Stimulated activated memory B cell treated with anti-CD40 and anti-IgM and Interleukin-4, amounts not matched to agents 10 μg/mL and 1 μg/mL and 100 μg/mL, for 72 hours (primary cell): Measurements from ENCODE around the gene ZBTB40.

Experiments
- ATAC-seq: fragments of 150-1000 bp; cut with Tn5 transposase; 2 replicates; pipeline ENCODE4 v1.10.0; 2021
- H3K27ac Mint-ChIP-seq: one replicate; pipeline ENCODE4 v1.8.0; 2022; ENCODE audit warnings: mild to moderate bottlenecking, mixed read lengths
- H3K27me3 Mint-ChIP-seq: one replicate; pipeline ENCODE4 v1.8.0; 2022; ENCODE audit warnings: mixed read lengths
- H3K36me3 Mint-ChIP-seq: one replicate; pipeline ENCODE4 v1.8.0; 2022; ENCODE audit warnings: mixed read lengths
- H3K4me1 Mint-ChIP-seq: one replicate; pipeline ENCODE4 v1.8.0; 2022; ENCODE audit warnings: mixed read lengths
- H3K4me3 Mint-ChIP-seq: one replicate; pipeline ENCODE4 v1.8.0; 2022; ENCODE audit warnings: mild to moderate bottlenecking, moderate library complexity, mixed read lengths
- H3K9me3 Mint-ChIP-seq: one replicate; pipeline ENCODE4 v1.8.0; 2022; ENCODE audit warnings: mixed read lengths

The ZBTB40 gene

GRCh38 chr1:22535399-22535798 lies 83.7 kb downstream of the ZBTB40 start:
- ATAC-seq = no peak
- Mint-ChIP-seq H3K4me1 (peaks cover 8% of the 10 kb centered on the region), H3K9me3 (no peaks in the 10 kb centered on the region), H3K27me3 (no peaks in the 10 kb centered on the region), H3K36me3 (peaks cover 35% of the 10 kb centered on the region), H3K4me3 (no peak overlapping the region), H3K27ac (no peak overlapping the region)

- H3K4me3 Mint-ChIP-seq = no peak overlapping the region
- H3K36me3 Mint-ChIP-seq = peaks cover 30% of the 10 kb centered on the region
- H3K9me3 Mint-ChIP-seq = no peaks in the 10 kb centered on the region
- no peaks in the 10 kb centered on the region for H3K27me3 Mint-ChIP-seq
- H3K4me1 Mint-ChIP-seq = peaks cover 12% of the 10 kb centered on the region
- no peak overlapping the region for H3K27ac Mint-ChIP-seq
- no peak for ATAC-seq
Measured at GRCh38 chr1:22536506-22536905, 84.9 kb downstream of the ZBTB40 start.

DNA sequence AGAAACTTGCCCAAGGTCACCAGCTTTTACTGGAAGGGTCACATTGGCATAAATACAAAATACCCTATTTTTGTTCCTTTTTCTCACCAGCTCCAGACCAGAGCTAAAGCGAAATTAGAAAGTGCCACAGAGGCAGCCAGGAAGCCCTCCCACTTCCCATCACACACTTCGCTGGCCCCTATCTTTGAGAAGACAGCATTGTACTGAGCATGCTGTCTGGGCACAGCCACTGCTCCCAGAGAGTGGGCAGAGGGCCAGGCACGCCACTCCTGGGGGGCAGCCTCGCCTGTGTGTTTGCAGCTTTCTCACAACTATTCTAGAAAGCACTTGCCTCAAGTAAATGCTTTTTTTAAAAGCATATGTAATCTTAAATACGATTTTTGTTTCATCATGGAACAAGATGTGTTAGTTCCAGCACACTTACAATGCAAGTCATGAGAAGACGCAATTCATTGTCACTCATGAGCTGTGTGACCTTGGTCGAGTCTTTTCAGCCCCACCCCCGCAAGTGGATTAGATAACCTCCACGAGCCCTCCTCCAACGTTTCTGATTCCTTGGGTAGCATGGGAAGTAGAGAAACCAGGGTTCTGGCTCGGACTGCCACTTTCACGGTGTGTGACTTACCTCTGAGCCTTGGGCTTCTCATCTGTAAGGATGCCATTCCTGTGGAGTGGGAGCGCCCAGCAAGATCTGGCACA lies 85.9 kb downstream of the ZBTB40 start:
- H3K4me1 Mint-ChIP-seq = peaks cover 12% of the 10 kb centered on the region
- ATAC-seq = no peak
- no peak overlapping the region for H3K4me3 Mint-ChIP-seq
- H3K36me3 Mint-ChIP-seq = peaks cover 22% of the 10 kb centered on the region
- no peaks in the 10 kb centered on the region for H3K27me3 Mint-ChIP-seq
- H3K9me3 Mint-ChIP-seq = no peaks in the 10 kb centered on the region
- no peak overlapping the region for H3K27ac Mint-ChIP-seq

- H3K9me3 Mint-ChIP-seq = no peaks in the 10 kb centered on the region
- H3K27me3 Mint-ChIP-seq = no peaks in the 10 kb centered on the region
- peaks cover 6% of the 10 kb centered on the region for H3K36me3 Mint-ChIP-seq
- no peak overlapping the region for H3K4me3 Mint-ChIP-seq
- ATAC-seq = no peak
- H3K27ac Mint-ChIP-seq = no peak overlapping the region
- peaks cover 12% of the 10 kb centered on the region for H3K4me1 Mint-ChIP-seq
Measured at GRCh38 chr1:22539510-22540118, 88.0 kb downstream of the ZBTB40 start.

DNA sequence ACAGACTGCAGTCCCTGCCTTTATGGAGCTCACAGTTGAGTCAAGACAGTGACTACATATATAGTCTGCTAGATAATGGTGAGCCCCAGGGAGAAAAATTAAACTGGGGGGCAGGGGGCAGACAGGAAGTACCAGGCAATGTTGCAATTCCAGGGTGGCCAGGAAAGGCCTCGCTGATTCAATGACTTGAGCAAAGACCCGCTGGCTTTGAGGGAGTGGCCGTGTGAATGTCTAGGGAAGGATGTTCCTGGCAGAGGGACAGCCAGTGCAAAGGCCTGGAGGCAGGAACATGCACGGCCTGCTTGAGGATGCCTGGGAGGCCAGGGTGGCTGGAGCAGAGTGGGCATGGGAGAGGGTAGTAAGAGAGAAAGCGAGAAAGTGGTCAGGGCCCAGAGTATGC lies 88.7 kb downstream of the ZBTB40 start:
- peaks cover 12% of the 10 kb centered on the region for H3K4me1 Mint-ChIP-seq
- no peak overlapping the region for H3K4me3 Mint-ChIP-seq

DNA sequence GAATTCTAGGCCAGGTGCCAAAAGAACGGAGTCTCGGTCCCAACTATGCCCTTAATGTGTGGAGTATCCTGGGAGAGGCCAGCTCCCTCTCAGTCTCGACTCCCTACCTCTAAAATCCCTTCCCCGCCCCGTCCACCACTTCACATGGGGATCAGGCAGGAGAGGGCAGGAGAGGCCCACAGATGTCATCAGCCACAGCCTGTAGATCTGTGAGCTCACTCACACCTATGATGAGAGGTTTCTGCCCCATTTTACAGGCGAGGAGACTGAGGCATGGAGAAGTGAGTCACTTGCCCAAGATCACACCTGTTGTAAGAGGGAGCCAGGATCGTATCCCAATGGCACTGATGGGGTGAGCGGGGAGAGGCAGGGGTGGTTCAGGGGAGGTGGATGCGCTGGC lies 91.2 kb downstream of the ZBTB40 start:
- Mint-ChIP-seq H3K9me3 (no peaks in the 10 kb centered on the region), H3K27ac (no peak overlapping the region), H3K36me3 (no peaks in the 10 kb centered on the region), H3K4me3 (no peak overlapping the region), H3K27me3 (peaks cover 19% of the 10 kb centered on the region), H3K4me1 (peaks cover 12% of the 10 kb centered on the region)
- no peak for ATAC-seq

More for the DNA sequence above, 88.7 kb downstream of the ZBTB40 start:
- Mint-ChIP-seq H3K27ac (no peak overlapping the region), H3K36me3 (peaks cover 6% of the 10 kb centered on the region), H3K9me3 (no peaks in the 10 kb centered on the region), H3K27me3 (no peaks in the 10 kb centered on the region)
- ATAC-seq = no peak

DNA sequence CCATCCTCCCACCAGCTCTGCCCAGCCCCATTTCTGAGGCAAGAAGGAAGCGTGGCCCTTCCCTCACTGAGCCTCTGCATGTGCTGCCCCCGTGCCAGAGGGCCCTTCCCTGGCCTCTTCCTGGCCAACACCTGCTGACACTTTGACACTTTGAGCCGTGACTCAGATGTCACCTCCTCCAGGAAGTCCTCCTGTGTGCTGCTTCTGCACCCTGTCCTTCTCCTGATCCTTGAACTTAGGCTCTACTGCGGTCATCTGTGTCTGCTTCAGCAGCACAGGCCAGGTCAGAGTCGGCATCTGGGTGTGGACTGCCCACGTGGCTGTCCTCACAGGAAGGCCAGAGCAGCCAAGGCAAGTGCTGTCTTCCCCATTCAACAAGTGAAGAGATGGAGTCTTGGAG lies 92.0 kb downstream of the ZBTB40 start:
- H3K9me3 Mint-ChIP-seq = no peaks in the 10 kb centered on the region
- H3K4me1 Mint-ChIP-seq = peaks cover 7% of the 10 kb centered on the region
- no peak overlapping the region for H3K4me3 Mint-ChIP-seq
- no peaks in the 10 kb centered on the region for H3K36me3 Mint-ChIP-seq
- H3K27me3 Mint-ChIP-seq = peaks cover 27% of the 10 kb centered on the region
- ATAC-seq = no peak
- H3K27ac Mint-ChIP-seq = no peak overlapping the region

GRCh38 chr1:22544606-22545005 lies 93.0 kb downstream of the ZBTB40 start:
- ATAC-seq = no peak
- H3K9me3 Mint-ChIP-seq = no peaks in the 10 kb centered on the region
- no peak overlapping the region for H3K4me3 Mint-ChIP-seq
- peaks cover 36% of the 10 kb centered on the region for H3K27me3 Mint-ChIP-seq
- H3K27ac Mint-ChIP-seq = no peak overlapping the region
- H3K4me1 Mint-ChIP-seq = peaks cover 7% of the 10 kb centered on the region
- no peaks in the 10 kb centered on the region for H3K36me3 Mint-ChIP-seq

DNA sequence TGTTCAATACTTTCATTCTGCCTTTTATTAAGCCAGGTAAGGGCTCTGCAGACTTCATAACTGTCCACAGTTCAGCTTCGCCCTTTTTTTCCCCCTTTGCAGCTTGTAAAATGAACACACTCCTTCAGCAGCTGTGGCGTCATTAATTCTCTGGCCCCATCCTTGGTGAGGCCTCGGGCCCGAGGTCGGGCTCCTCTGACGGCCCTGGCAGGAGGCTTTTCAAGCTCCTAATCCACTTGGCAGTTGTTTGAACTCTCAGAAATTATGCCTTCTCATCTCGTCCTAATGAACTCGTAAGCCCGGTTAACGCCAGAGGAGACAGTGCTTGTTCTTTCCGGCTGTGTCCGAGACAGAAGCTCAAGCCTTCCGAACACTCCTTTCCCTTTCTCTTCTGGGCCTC lies 93.5 kb downstream of the ZBTB40 start:
- Mint-ChIP-seq H3K27ac (no peak overlapping the region), H3K9me3 (no peaks in the 10 kb centered on the region), H3K4me3 (no peak overlapping the region), H3K36me3 (no peaks in the 10 kb centered on the region), H3K27me3 (peaks cover 42% of the 10 kb centered on the region), H3K4me1 (peaks cover 7% of the 10 kb centered on the region)
- no peak for ATAC-seq

DNA sequence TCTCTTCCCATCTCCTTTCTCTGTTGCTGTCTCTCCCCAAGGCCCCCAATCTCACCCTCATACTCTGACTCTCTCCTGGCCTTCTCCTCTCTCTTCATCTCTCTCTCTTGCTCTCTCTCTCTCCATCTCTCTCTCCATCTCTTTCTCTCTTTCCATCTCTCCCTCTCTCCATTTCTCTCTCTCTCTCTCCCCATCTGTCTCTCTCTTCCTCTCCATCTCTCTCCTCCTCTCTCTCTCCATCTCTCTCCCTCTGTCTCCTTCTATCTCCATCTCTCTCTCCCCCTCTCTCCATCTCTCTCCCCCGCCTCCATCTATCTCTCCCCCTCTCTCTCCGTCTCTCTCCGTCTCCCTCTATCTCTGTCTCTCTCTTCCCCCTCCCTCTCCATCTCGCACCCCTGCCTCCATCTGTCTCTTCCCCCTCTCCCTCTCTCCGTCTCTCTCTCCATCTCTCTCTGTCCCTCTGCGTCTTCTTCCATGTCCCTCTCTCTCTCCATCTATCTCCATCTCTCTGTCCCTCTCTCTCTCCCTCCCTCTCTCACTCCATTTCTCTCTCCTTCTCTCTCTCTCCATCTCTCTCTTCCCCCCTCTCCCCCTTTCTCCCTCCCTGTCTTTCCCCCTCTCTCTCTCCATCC lies 95.7 kb downstream of the ZBTB40 start:
- ATAC-seq = no peak
- Mint-ChIP-seq H3K36me3 (no peaks in the 10 kb centered on the region), H3K9me3 (no peaks in the 10 kb centered on the region), H3K4me1 (no peaks in the 10 kb centered on the region), H3K27ac (no peak overlapping the region), H3K27me3 (peaks cover 63% of the 10 kb centered on the region), H3K4me3 (no peak overlapping the region)

GRCh38 chr1:22547818-22548462 lies 96.3 kb downstream of the ZBTB40 start:
- Mint-ChIP-seq H3K36me3 (no peaks in the 10 kb centered on the region), H3K27ac (no peak overlapping the region), H3K27me3 (peaks cover 70% of the 10 kb centered on the region), H3K4me3 (no peak overlapping the region), H3K4me1 (no peaks in the 10 kb centered on the region), H3K9me3 (no peaks in the 10 kb centered on the region)
- no peak for ATAC-seq

- peaks cover 87% of the 10 kb centered on the region for H3K27me3 Mint-ChIP-seq
- ATAC-seq = no peak
Measured at GRCh38 chr1:22550021-22550420, 98.4 kb downstream of the ZBTB40 start.

DNA sequence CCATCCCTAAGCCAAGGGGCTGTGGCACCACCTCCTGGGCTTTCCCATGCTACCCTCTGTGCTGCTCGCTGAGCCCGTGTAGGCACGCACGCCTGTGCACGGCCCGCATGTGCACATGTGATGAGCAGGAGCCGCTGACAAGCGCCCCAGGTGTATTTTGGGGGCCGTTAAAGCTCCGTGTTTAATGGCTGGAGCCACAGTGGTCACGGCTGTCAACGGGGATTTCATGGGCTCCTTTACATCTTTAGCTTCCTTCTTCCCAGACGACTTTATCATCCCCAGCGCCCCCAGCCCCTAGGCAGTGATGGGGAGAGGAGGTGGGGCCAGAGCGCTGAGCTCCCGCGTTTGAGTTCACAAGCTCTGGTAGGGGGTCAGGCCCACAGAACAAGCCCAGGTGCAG lies 99.9 kb downstream of the ZBTB40 start:
- Mint-ChIP-seq H3K36me3 (no peaks in the 10 kb centered on the region), H3K4me3 (no peak overlapping the region), H3K27me3 (peaks cover 97% of the 10 kb centered on the region), H3K4me1 (peaks cover 12% of the 10 kb centered on the region), H3K27ac (no peak overlapping the region), H3K9me3 (no peaks in the 10 kb centered on the region)
- no peak for ATAC-seq

More at GRCh38 chr1:22550021-22550420, 98.4 kb downstream of the ZBTB40 start:
- Mint-ChIP-seq H3K4me3 (no peak overlapping the region), H3K4me1 (peaks cover 4% of the 10 kb centered on the region), H3K9me3 (no peaks in the 10 kb centered on the region), H3K27ac (no peak overlapping the region), H3K36me3 (no peaks in the 10 kb centered on the region)

DNA sequence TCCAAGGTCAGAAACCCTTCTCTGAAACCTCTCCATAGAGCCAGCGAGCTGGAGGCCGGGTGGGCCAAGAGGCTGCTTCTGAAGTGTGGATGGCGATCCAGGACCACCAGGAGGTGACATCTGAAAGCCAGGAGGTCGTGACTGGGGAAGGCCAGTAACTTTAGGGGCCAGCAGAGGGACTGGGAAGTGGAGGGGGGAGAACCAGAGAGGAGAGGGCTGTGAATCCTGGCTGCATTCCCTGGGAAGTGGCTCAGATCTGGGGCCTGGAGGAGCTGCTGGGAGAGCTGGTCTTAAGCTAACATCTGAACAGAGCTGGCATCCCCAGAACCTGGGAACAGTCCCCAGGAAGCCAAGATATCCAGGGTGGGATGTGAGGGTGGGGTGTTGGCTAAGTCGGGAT lies 100.4 kb downstream of the ZBTB40 start:
- ATAC-seq = no peak
- Mint-ChIP-seq H3K36me3 (no peaks in the 10 kb centered on the region), H3K9me3 (no peaks in the 10 kb centered on the region), H3K27me3 (peaks cover 97% of the 10 kb centered on the region), H3K4me1 (peaks cover 12% of the 10 kb centered on the region), H3K27ac (no peak overlapping the region), H3K4me3 (no peak overlapping the region)

DNA sequence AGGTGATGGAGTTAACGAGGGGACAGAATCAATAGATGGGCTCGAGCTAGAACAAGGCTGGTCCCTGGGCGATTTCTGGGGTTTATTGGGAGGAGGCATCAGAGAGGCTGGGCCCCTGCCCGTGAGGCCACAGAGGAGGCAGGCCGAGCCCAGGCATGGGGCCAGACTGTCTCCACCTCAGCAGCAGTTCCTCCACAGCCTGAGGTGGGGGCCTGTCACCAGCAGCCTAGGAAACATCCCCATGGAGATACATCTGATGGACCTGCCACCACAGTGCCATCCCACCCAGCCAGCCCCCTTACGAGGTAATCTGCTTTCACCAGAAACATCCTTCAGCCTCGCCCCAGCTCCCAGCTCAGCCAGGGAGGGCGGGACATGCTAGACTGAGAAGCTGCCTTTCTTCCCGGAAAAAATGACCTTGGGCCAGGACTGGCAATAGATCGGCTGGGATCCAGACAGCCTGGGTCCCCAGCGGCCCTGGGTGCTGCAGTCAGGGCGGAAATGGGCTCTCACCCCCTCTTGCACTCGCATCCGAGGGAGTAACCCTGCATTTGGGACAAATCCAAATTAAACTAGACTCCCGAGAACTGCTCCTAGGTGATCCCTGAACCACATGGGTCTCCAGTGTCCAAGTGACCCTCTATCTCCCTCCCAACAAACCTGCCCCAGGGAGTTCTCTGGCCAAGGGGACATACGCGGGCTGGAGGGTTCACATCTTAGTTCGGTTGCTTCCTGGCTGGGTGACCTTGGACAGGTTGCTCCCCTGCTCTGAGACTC lies 101.6 kb downstream of the ZBTB40 start:
- H3K36me3 Mint-ChIP-seq = no peaks in the 10 kb centered on the region

More for the DNA sequence above, 101.6 kb downstream of the ZBTB40 start:
- H3K4me1 Mint-ChIP-seq = peaks cover 12% of the 10 kb centered on the region
- no peak overlapping the region for H3K27ac Mint-ChIP-seq
- peaks cover 92% of the 10 kb centered on the region for H3K27me3 Mint-ChIP-seq
- no peaks in the 10 kb centered on the region for H3K9me3 Mint-ChIP-seq
- no peak for ATAC-seq
- H3K4me3 Mint-ChIP-seq = no peak overlapping the region
